Measurements from ENCODE around the gene ZC3H12A. TPM values are rescaled to one million over a fixed set of nuclear protein-coding genes. Genes with fewer than 3 reads are reported as not detected.
A peak's percentile ranks its signal among the peaks of the same experiment; 100 is the strongest.

ZC3H12A gene
- total and polyA plus RNA-seq, 2 experiments from 2014 or later = 9.0 to 9.3 TPM

DNA sequence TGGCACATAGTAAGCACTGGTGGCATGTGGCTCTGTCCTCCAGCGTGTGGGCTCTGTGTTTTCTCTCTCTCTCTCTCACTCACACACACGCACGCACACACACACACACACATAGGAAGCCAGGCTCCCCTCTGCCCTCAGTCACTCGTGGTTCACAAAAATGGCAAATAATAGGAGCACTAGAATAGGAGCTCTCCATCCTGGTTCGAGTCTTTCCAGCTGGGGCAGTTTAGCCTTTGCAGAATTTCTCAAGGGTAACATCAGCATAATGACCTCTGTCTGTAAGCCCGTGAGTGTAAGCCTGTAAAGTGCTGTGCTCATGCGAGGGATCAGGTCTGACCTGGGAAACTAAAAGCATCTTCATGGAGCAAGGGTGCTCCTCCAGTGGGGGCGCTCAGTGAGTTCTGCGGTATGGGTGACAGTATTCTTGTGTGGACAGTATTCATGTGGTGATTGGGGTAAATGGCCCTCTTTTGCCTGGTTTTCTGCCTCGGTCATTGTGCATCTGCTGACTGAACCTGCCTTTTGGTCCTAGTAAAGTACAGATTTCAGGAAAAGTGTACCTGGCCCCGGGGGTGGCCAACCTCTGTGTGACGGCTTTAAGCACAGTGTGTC lies 842 bp upstream of the ZC3H12A start:
- Histone ChIP-seq H3K4me2 (peak overlapping the region; percentile 83), H3K36me3 (ENCODE audit: insufficient read depth) (no peaks in the 10 kb centered on the region), H4K20me1 (replicated peaks; ENCODE audit: insufficient read depth) (no peaks in the 10 kb centered on the region), H2AFZ (peak overlapping the region; percentile 98), H3K27ac (ENCODE audit: low read depth) (no peak overlapping the region), H3K79me2 (replicated peaks; ENCODE audit: insufficient read depth) (peaks cover 21% of the 10 kb centered on the region), H3K4me1 (ENCODE audit: insufficient read depth) (peaks cover 46% of the 10 kb centered on the region), H3K9me2 (ENCODE audit: insufficient read depth) (no peaks in the 10 kb centered on the region), H3K27me3 (ENCODE audit: insufficient read depth) (peaks cover 15% of the 10 kb centered on the region), H3F3A (replicated peaks; ENCODE audit: low read depth) (no peaks in the 10 kb centered on the region), H3K4me3 (peak overlapping the region; percentile 77)
- Mint-ChIP-seq H3K4me3 (peak overlapping the region; percentile 79), H3K9me3 (no peaks in the 10 kb centered on the region), H3K27me3 (ENCODE audit: insufficient read depth, low read depth, poor library complexity) (peaks cover 25% of the 10 kb centered on the region), H3K4me1 (peaks cover 56% of the 10 kb centered on the region), H3K27ac (no peak overlapping the region), H3K36me3 (ENCODE audit: low read depth) (peaks cover 14% of the 10 kb centered on the region)
- DNase-seq (ENCODE audit: low spot score) = no peak
- TF ChIP-seq, protein P1, sequence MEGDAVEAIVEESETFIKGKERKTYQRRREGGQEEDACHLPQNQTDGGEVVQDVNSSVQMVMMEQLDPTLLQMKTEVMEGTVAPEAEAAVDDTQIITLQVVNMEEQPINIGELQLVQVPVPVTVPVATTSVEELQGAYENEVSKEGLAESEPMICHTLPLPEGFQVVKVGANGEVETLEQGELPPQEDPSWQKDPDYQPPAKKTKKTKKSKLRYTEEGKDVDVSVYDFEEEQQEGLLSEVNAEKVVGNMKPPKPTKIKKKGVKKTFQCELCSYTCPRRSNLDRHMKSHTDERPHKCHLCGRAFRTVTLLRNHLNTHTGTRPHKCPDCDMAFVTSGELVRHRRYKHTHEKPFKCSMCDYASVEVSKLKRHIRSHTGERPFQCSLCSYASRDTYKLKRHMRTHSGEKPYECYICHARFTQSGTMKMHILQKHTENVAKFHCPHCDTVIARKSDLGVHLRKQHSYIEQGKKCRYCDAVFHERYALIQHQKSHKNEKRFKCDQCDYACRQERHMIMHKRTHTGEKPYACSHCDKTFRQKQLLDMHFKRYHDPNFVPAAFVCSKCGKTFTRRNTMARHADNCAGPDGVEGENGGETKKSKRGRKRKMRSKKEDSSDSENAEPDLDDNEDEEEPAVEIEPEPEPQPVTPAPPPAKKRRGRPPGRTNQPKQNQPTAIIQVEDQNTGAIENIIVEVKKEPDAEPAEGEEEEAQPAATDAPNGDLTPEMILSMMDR (conservative IDR thresholded peaks at IDR 0.05; ENCODE audit: low read depth in 2 of 2) = peak in 1 of 2 experiments; percentile 21; a peak in 2 of 4 replicates
- TF ChIP-seq, protein P2, sequence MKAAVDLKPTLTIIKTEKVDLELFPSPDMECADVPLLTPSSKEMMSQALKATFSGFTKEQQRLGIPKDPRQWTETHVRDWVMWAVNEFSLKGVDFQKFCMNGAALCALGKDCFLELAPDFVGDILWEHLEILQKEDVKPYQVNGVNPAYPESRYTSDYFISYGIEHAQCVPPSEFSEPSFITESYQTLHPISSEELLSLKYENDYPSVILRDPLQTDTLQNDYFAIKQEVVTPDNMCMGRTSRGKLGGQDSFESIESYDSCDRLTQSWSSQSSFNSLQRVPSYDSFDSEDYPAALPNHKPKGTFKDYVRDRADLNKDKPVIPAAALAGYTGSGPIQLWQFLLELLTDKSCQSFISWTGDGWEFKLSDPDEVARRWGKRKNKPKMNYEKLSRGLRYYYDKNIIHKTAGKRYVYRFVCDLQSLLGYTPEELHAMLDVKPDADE (IDR thresholded peaks at IDR 0.05) = no peak
- TF ChIP-seq, protein P3, sequence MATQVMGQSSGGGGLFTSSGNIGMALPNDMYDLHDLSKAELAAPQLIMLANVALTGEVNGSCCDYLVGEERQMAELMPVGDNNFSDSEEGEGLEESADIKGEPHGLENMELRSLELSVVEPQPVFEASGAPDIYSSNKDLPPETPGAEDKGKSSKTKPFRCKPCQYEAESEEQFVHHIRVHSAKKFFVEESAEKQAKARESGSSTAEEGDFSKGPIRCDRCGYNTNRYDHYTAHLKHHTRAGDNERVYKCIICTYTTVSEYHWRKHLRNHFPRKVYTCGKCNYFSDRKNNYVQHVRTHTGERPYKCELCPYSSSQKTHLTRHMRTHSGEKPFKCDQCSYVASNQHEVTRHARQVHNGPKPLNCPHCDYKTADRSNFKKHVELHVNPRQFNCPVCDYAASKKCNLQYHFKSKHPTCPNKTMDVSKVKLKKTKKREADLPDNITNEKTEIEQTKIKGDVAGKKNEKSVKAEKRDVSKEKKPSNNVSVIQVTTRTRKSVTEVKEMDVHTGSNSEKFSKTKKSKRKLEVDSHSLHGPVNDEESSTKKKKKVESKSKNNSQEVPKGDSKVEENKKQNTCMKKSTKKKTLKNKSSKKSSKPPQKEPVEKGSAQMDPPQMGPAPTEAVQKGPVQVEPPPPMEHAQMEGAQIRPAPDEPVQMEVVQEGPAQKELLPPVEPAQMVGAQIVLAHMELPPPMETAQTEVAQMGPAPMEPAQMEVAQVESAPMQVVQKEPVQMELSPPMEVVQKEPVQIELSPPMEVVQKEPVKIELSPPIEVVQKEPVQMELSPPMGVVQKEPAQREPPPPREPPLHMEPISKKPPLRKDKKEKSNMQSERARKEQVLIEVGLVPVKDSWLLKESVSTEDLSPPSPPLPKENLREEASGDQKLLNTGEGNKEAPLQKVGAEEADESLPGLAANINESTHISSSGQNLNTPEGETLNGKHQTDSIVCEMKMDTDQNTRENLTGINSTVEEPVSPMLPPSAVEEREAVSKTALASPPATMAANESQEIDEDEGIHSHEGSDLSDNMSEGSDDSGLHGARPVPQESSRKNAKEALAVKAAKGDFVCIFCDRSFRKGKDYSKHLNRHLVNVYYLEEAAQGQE (IDR thresholded peaks at IDR 0.05; ENCODE audit: unreplicated experiment) = no peak
- TF ChIP-seq STAT1 (IDR thresholded peaks at IDR 0.05; ENCODE audit: unreplicated experiment) (no peak), ZNF114 (CRISPR knock-in tag; IDR thresholded peaks at IDR 0.05) (no peak), CREB1 (CRISPR knock-in tag; IDR thresholded peaks at IDR 0.05; ENCODE audit: low read depth) (no peak), NANOG (IDR thresholded peaks at IDR 0.05; ENCODE audit: borderline replicate concordance) (no peak), EZH2phosphoT487 (IDR thresholded peaks at IDR 0.05; ENCODE audit: unreplicated experiment) (no peak), EZH2 (IDR thresholded peaks at IDR 0.05; ENCODE audit: low read depth, unreplicated experiment) (no peak)
- no peak for ATAC-seq

Measured in GM23338 (cell line).